ENCODE measurements around the gene DALRD3.
"Not testable (repeated sequence)": the region's sequence is repeated elsewhere in the genome, so short reads cannot be mapped to it uniquely, and the experiment has no call there.

Gene DALRD3

GRCh38 chr3:49009396-49009795, 9.0 kb downstream of the DALRD3 start:
- no peak for TF ChIP-seq CTCF (IDR thresholded peaks at IDR 0.05; ENCODE audit: control insufficient read depth, extremely low read depth, insufficient read depth)
- no peak for DNase-seq (ENCODE audit: low read depth)
- H3K4me3 ChIP-seq (ENCODE audit: low read depth, low read length), result no peak overlapping the region

- peak overlapping the region; percentile 96; the same call in 1 of the 2 replicates for H3K4me3 ChIP-seq (ENCODE audit: low read depth, low read length)
- not testable (repeated sequence) for DNase-seq (ENCODE audit: low read depth)
These were observed 9.8 kb downstream of the DALRD3 start for GRCh38 chr3:49008627-49009026.

- TF ChIP-seq CTCF (IDR thresholded peaks at IDR 0.05; ENCODE audit: control insufficient read depth, extremely low read depth, insufficient read depth), result no peak
These were observed 10.4 kb downstream of the DALRD3 start for GRCh38 chr3:49007771-49008528.

GRCh38 chr3:49007068-49007770, 11.2 kb downstream of the DALRD3 start, which contains the start of gene WDR6:
Gene WDR6 (plus strand): TSS chr3:49007391. CDS start chr3:49007432, 41 bp downstream.
- DNase-seq (ENCODE audit: low read depth), result peak; percentile 97
- peak; percentile 34 for TF ChIP-seq CTCF (IDR thresholded peaks at IDR 0.05; ENCODE audit: control insufficient read depth, extremely low read depth, insufficient read depth)
- peak within 1 kb of the TSS; percentile 96 for H3K4me3 ChIP-seq (ENCODE audit: low read depth, low read length)

More at GRCh38 chr3:49007771-49008528, 10.4 kb downstream of the DALRD3 start:
- peak overlapping the region; percentile 96 for H3K4me3 ChIP-seq (ENCODE audit: low read depth, low read length)
- no peak for DNase-seq (ENCODE audit: low read depth)

GRCh38 chr3:49006408-49007067, 11.8 kb downstream of the DALRD3 start:
- no peak for DNase-seq (ENCODE audit: low read depth)
- H3K4me3 ChIP-seq (ENCODE audit: low read depth, low read length), result peak overlapping the region; percentile 96
- no peak for TF ChIP-seq CTCF (IDR thresholded peaks at IDR 0.05; ENCODE audit: control insufficient read depth, extremely low read depth, insufficient read depth)

GRCh38 chr3:49005998-49006397, 12.4 kb downstream of the DALRD3 start:
- H3K4me3 ChIP-seq (ENCODE audit: low read depth, low read length), result peak overlapping the region; percentile 96
- no peak for DNase-seq (ENCODE audit: low read depth)

More at GRCh38 chr3:49005998-49006397, 12.4 kb downstream of the DALRD3 start:
- TF ChIP-seq CTCF (IDR thresholded peaks at IDR 0.05; ENCODE audit: control insufficient read depth, extremely low read depth, insufficient read depth), result no peak

Measured in LNCaP clone FGC (cell line).